Activated gamma-delta T cell treated with anti-CD3 and anti-CD28 coated beads, Interleukin-2, amount 50 U/mL, for 16 hours (primary cell): Measurements from ENCODE around the gene CXCR4.
A peak's percentile ranks its signal among the peaks of the same experiment; 100 is the strongest.

ENCODE experiments used
- DNase-seq: peaks from one replicate; pipeline ENCODE4 v3.0.0-alpha.2; 2020; ENCODE audit warnings: low read depth

CXCR4 gene

GRCh38 chr2:136117909-136118818, at the start of gene CXCR4:
Gene CXCR4, minus strand, starts transcription at chr2:136118149. Its CDS starts 89 bp downstream, at chr2:136118060.
- peak; percentile 84 for DNase-seq

- DNase-seq, result no peak
Observed at GRCh38 chr2:136164280-136164776, 46.4 kb upstream of the CXCR4 start.

- no peak for DNase-seq
Observed at GRCh38 chr2:136162438-136162837, 44.5 kb upstream of the CXCR4 start.

GRCh38 chr2:136156411-136156810, 38.5 kb upstream of the CXCR4 start:
- DNase-seq, result no peak

- no peak for DNase-seq
Observed at GRCh38 chr2:136154384-136154783, 36.4 kb upstream of the CXCR4 start.

GRCh38 chr2:136151021-136151971, 33.3 kb upstream of the CXCR4 start:
- DNase-seq, result no peak

GRCh38 chr2:136149011-136149410, 31.1 kb upstream of the CXCR4 start:
- no peak for DNase-seq

- DNase-seq, result no peak
Observed at GRCh38 chr2:136146564-136146963, 28.6 kb upstream of the CXCR4 start.

- DNase-seq, result no peak
Observed at GRCh38 chr2:136143603-136144451, 25.9 kb upstream of the CXCR4 start.

- DNase-seq, result no peak
Observed at GRCh38 chr2:136141510-136142149, 23.7 kb upstream of the CXCR4 start.

GRCh38 chr2:136139631-136140030, 21.7 kb upstream of the CXCR4 start:
- no peak for DNase-seq

GRCh38 chr2:136137982-136138381, 20.0 kb upstream of the CXCR4 start:
- DNase-seq, result no peak

GRCh38 chr2:136136931-136137330, 19.0 kb upstream of the CXCR4 start:
- DNase-seq, result no peak

- peak; percentile 56 for DNase-seq
Observed at GRCh38 chr2:136135921-136136906, 18.3 kb upstream of the CXCR4 start.

GRCh38 chr2:136135462-136135861, 17.5 kb upstream of the CXCR4 start:
- no peak for DNase-seq

GRCh38 chr2:136134126-136134525, 16.2 kb upstream of the CXCR4 start:
- DNase-seq, result no peak

- no peak for DNase-seq
Observed at GRCh38 chr2:136133586-136133985, 15.6 kb upstream of the CXCR4 start.

GRCh38 chr2:136133176-136133575, 15.2 kb upstream of the CXCR4 start:
- DNase-seq, result no peak

GRCh38 chr2:136132825-136133155, 14.8 kb upstream of the CXCR4 start:
- no peak for DNase-seq
